IMR-90 (cell line): Measurements from ENCODE around the gene APOL3. TPM values are rescaled to one million over a fixed set of nuclear protein-coding genes. Genes with fewer than 3 reads are reported as not detected.

Source experiments
- ATAC-seq: fragments of 200-7000 bp; cut with Tn5 transposase; 2 replicates; pipeline ENCODE4 v1.9.1; 2020; ENCODE audit warnings: low read depth, mild to moderate bottlenecking, moderate library complexity
- BruUV-seq: library from RNA; stranded (reverse); fragments of 400-500 nt; replicated peaks from 2 replicates; lab custom pipeline; 2021; lab: Mats Ljungman, UMichigan
- CTCF ChIA-PET: fragments of 300-600 bp; formaldehyde crosslinking; extraction: SDS; loops from one replicate; lab custom pipeline; 2021; ENCODE audit warnings: antibody characterized with exemption; lab: Yijun Ruan, JAX
- POLR2A ChIA-PET: fragments of 300-600 bp; sonication (Branson Sonifier 250); formaldehyde crosslinking; loops from one replicate; lab custom pipeline; 2022; ENCODE audit warnings: antibody characterized with exemption; ENCODE audit not compliant: unreplicated experiment; lab: Charles Lee
- DNase-seq: peaks from one replicate; pipeline ENCODE4 v3.0.0; 2013
- H2AFZ ChIP-seq: replicated peaks from 2 replicates; pipeline ENCODE3; 2013; ENCODE audit warnings: low read length, mild to moderate bottlenecking; ENCODE audit not compliant: poor library complexity
- H2AK5ac ChIP-seq: 2 replicates; pipeline ENCODE4 v1.6.1; 2013; ENCODE audit warnings: low read depth, low read length, inconsistent platforms
- H2AK9ac ChIP-seq: replicated peaks from 2 replicates; pipeline ENCODE3; 2013; ENCODE audit warnings: mild to moderate bottlenecking, low read depth, low read length, moderate library complexity; ENCODE audit not compliant: poor library complexity
- H2BK120ac ChIP-seq: 2 replicates; pipeline ENCODE4 v1.6.1; 2013; ENCODE audit warnings: low read depth, low read length, inconsistent platforms
- H2BK15ac ChIP-seq: 3 replicates; pipeline ENCODE4 v1.6.1; 2013; ENCODE audit warnings: low read depth, low read length, inconsistent platforms
- H2BK20ac ChIP-seq: 2 replicates; pipeline ENCODE4 v1.6.1; 2013; ENCODE audit warnings: low read depth, mild to moderate bottlenecking, inconsistent platforms, low read length, moderate library complexity
- H2BK5ac ChIP-seq: 2 replicates; pipeline ENCODE4 v1.6.1; 2013; ENCODE audit warnings: mild to moderate bottlenecking, low read depth, low read length, inconsistent platforms; ENCODE audit not compliant: poor library complexity, severe bottlenecking
- H3K14ac ChIP-seq: replicated peaks from 2 replicates; pipeline ENCODE4 v1.6.1; 2013; ENCODE audit warnings: low read depth, low read length, inconsistent platforms
- H3K18ac ChIP-seq: 2 replicates; pipeline ENCODE4 v1.6.1; 2013; ENCODE audit warnings: low read depth, low read length, control low read depth
- H3K23ac ChIP-seq: 2 replicates; pipeline ENCODE4 v1.6.1; 2013; ENCODE audit warnings: low read depth, low read length, inconsistent platforms
- H3K27ac ChIP-seq: 2 replicates; pipeline ENCODE4 v1.5.1; 2013; ENCODE audit warnings: mild to moderate bottlenecking, control low read depth, low read length; ENCODE audit not compliant: insufficient read depth
- H3K27me3 ChIP-seq: 2 replicates; pipeline ENCODE4 v1.6.1; 2013; ENCODE audit warnings: low read length; ENCODE audit not compliant: control insufficient read depth, insufficient read depth
- H3K36me3 ChIP-seq: 2 replicates; pipeline ENCODE4 v1.6.1; 2013; ENCODE audit warnings: low read length, mixed read lengths; ENCODE audit not compliant: control insufficient read depth, insufficient read depth
- H3K4ac ChIP-seq: 2 replicates; pipeline ENCODE4 v1.6.1; 2013; ENCODE audit warnings: low read depth, low read length, inconsistent platforms
- H3K4me1 ChIP-seq: 2 replicates; pipeline ENCODE4 v1.6.1; 2013; ENCODE audit warnings: low read length, mixed read lengths; ENCODE audit not compliant: control insufficient read depth, insufficient read depth
- H3K4me2 ChIP-seq: 2 replicates; pipeline ENCODE4 v1.6.1; 2013; ENCODE audit warnings: low read depth, mild to moderate bottlenecking, control low read depth, low read length, moderate library complexity
- H3K4me3 ChIP-seq: 2 replicates; pipeline ENCODE4 v1.5.1; 2013; ENCODE audit warnings: low read depth, mild to moderate bottlenecking, control low read depth, low read length, moderate library complexity; ENCODE audit not compliant: insufficient read depth
- H3K56ac ChIP-seq: 2 replicates; pipeline ENCODE4 v1.6.1; 2013; ENCODE audit warnings: low read length, inconsistent platforms; ENCODE audit not compliant: insufficient read depth; ENCODE audit errors: extremely low read depth
- H3K79me1 ChIP-seq, 2 experiments: 2 replicates each; pipeline ENCODE4 v1.6.1; 2013; ENCODE audit warnings: low read length in 2 of 2, inconsistent platforms in 1 of 2, low read depth in 1 of 2
- H3K9ac ChIP-seq: 2 replicates; pipeline ENCODE4 v1.6.1; 2013; ENCODE audit warnings: low read depth, low read length, control low read depth
- H3K9me1 ChIP-seq: 2 replicates; pipeline ENCODE4 v1.6.1; 2013; ENCODE audit warnings: low read length, inconsistent platforms; ENCODE audit not compliant: insufficient read depth
- H3K9me3 ChIP-seq: 2 replicates; pipeline ENCODE4 v1.6.1; 2013; ENCODE audit warnings: low read length; ENCODE audit not compliant: control insufficient read depth, insufficient read depth
- H4K20me1 ChIP-seq: 2 replicates; pipeline ENCODE4 v1.6.1; 2013; ENCODE audit warnings: low read length, inconsistent platforms; ENCODE audit not compliant: insufficient read depth
- H4K5ac ChIP-seq: 2 replicates; pipeline ENCODE4 v1.6.1; 2013; ENCODE audit warnings: mild to moderate bottlenecking, low read depth, low read length, control low read depth
- H4K8ac ChIP-seq, 2 experiments: 2 replicates each; pipeline ENCODE4 v1.6.1; 2013; ENCODE audit warnings: low read depth in 2 of 2, low read length in 2 of 2, control low read depth in 1 of 2, inconsistent platforms in 1 of 2
- H4K91ac ChIP-seq: 2 replicates; pipeline ENCODE4 v1.6.1; 2013; ENCODE audit warnings: low read depth, low read length, inconsistent platforms; ENCODE audit not compliant: insufficient read depth
- BHLHE40 ChIP-seq: fragments of 150-350 bp; IDR thresholded peaks from 2 replicates; pipeline ENCODE4 v1.6.1; 2016; ENCODE audit warnings: mild to moderate bottlenecking, low read depth, low read length
- CHD1 ChIP-seq: IDR thresholded peaks from 2 replicates; pipeline ENCODE4 v1.6.1; 2012; ENCODE audit warnings: low read depth, low read length, improper control_type of control experiment
- ELK1 ChIP-seq: fragments of 150-350 bp; IDR thresholded peaks from 2 replicates; pipeline ENCODE4 v1.6.1; 2016; ENCODE audit warnings: low read depth, mild to moderate bottlenecking, low read length, moderate library complexity, borderline replicate concordance
- FOS ChIP-seq: fragments of 150-350 bp; IDR thresholded peaks from 2 replicates; pipeline ENCODE4 v1.6.1; 2016; ENCODE audit warnings: low read depth, low read length
- MAFK ChIP-seq: IDR thresholded peaks from 2 replicates; pipeline ENCODE4 v1.6.1; 2012; ENCODE audit warnings: low read depth, low read length, improper control_type of control experiment
- MAZ ChIP-seq: IDR thresholded peaks from 2 replicates; pipeline ENCODE4 v1.6.1; 2012; ENCODE audit warnings: low read depth, mild to moderate bottlenecking, low read length, improper control_type of control experiment, moderate library complexity, borderline replicate concordance
- MXI1 ChIP-seq: IDR thresholded peaks from 2 replicates; pipeline ENCODE4 v1.6.1; 2012; ENCODE audit warnings: low read depth, mild to moderate bottlenecking, low read length, moderate library complexity, borderline replicate concordance
- NFE2L2 ChIP-seq: fragments of 150-350 bp; IDR thresholded peaks from 2 replicates; pipeline ENCODE4 v1.6.1; 2016; ENCODE audit warnings: low read depth, mild to moderate bottlenecking, low read length
- POLR2A ChIP-seq: IDR thresholded peaks from 2 replicates; pipeline ENCODE4 v1.6.1; 2012; ENCODE audit warnings: mild to moderate bottlenecking, low read depth, low read length
- RAD21 ChIP-seq: IDR thresholded peaks from 2 replicates; pipeline ENCODE4 v1.6.1; 2012; ENCODE audit warnings: low read length, improper control_type of control experiment
- RCOR1 ChIP-seq: IDR thresholded peaks from 2 replicates; pipeline ENCODE4 v1.6.1; 2012; ENCODE audit warnings: mild to moderate bottlenecking, low read length, improper control_type of control experiment; ENCODE audit not compliant: insufficient replicate concordance
- RFX5 ChIP-seq: IDR thresholded peaks from 2 replicates; pipeline ENCODE4 v1.8.0; 2012; ENCODE audit warnings: low read depth, mild to moderate bottlenecking, low read length, moderate library complexity
- SMC3 ChIP-seq: fragments of 150-350 bp; IDR thresholded peaks from 2 replicates; pipeline ENCODE4 v1.6.1; 2016; ENCODE audit warnings: low read depth, mild to moderate bottlenecking, antibody characterized with exemption, low read length, moderate library complexity
- USF2 ChIP-seq: fragments of 150-350 bp; IDR thresholded peaks from 2 replicates; pipeline ENCODE4 v1.6.1; 2017; ENCODE audit warnings: mild to moderate bottlenecking, antibody characterized with exemption, low read length, low read depth
- WGBS, 2 experiments: methylation state at CpG; one replicate each; pipeline versions ENCODE4 v1.1.5 to v1.1.7; 2013; ENCODE audit warnings: missing lambda C conversion rate in 2 of 2; ENCODE audit not compliant: insufficient read length in 1 of 2; ENCODE audit errors: extremely low coverage in 2 of 2; 5-methylcytosine and 5-hydroxymethylcytosine counted together
- dilution Hi-C: fragments of 300-500 bp; cut with HindIII; formaldehyde crosslinking; loops from one replicate; pipeline ENCODE4 v1.14.3; 2018; ENCODE audit warnings: low sequenced_read_pairs; ENCODE audit not compliant: unreplicated experiment
- in situ Hi-C: fragments of 300-500 bp; cut with MboI; formaldehyde crosslinking; loops from 3 replicates; pipeline ENCODE4 v1.14.3; 2019; ENCODE audit warnings: low sequenced_read_pairs, inconsistent platforms, mixed read lengths
- intact Hi-C: fragments of 100-400 bp; cut with micrococcal nuclease; formaldehyde crosslinking; loops from 2 replicates; pipeline ENCODE4 v1.10.0; 2022
- polyA plus RNA-seq, 3 experiments: library from polyadenylated mRNA; depleted of rRNA; stranded (reverse); fragments of >200 nt; gene quantifications; 2 replicates each; pipeline ENCODE4 v1.2.3, GENCODE V29; 2012; ENCODE audit warnings: low replicate concordance in 1 of 3
- total RNA-seq: library from RNA; depleted of rRNA; stranded (reverse); fragments of >200 nt; gene quantifications from 2 replicates; pipeline ENCODE4 v1.2.3, GENCODE V29; 2012
- TF ChIP-seq, protein P1 (sequence below): conservative IDR thresholded peaks from 2 replicates; pipeline ENCODE4 v1.5.1; 2012; ENCODE audit warnings: mild to moderate bottlenecking, low read depth, low read length, improper control_type of control experiment

Gene APOL3
- total and polyA plus RNA-seq, 2 of the 4 experiments (the other 2 are of a cell fraction): 1.4 to 2.3 TPM

- Histone ChIP-seq H4K20me1 (no peaks in the 10 kb centered on the region), H3K56ac (no peak overlapping the region), H4K8ac (no peak overlapping the region), H4K91ac (no peak overlapping the region), H3K9me3 (no peaks in the 10 kb centered on the region), H3K9ac (no peak overlapping the region), H4K5ac (no peak overlapping the region), H3K4me3 (no peak overlapping the region), H3K4me1 (no peaks in the 10 kb centered on the region), H3K79me1 (no peaks in the 10 kb centered on the region), H3K14ac (no peak overlapping the region), H2AFZ (no peak overlapping the region), H3K27ac (no peak overlapping the region), H3K18ac (no peak overlapping the region), H2BK15ac (no peak overlapping the region), H3K9me1 (no peaks in the 10 kb centered on the region), H2AK9ac (no peak overlapping the region), H3K27me3 (peaks cover 45% of the 10 kb centered on the region), H3K36me3 (no peaks in the 10 kb centered on the region), H2BK120ac (no peak overlapping the region), H2BK20ac (no peak overlapping the region), H3K23ac (no peak overlapping the region), H2BK5ac (no peak overlapping the region), H3K4ac (no peak overlapping the region), H2AK5ac (no peak overlapping the region), H3K4me2 (no peak overlapping the region)
- no TSS peak for BruUV-seq
- dilution Hi-C loops: no loop called here
- DNase-seq: no peak
- ChIA-PET POLR2A (no interaction called here), CTCF (no interaction called here)
- intact Hi-C loops: no loop called here
- no peak for ATAC-seq
- in situ Hi-C loops: no loop called here
- WGBS, 2 experiments: 78% methylated on average over 7 of the region's 10 CpGs; no CpG with 5 or more reads in 1 of the 2 experiments
- no peak for TF ChIP-seq CHD1
- TF ChIP-seq SMC3: no peak
- TF ChIP-seq BHLHE40: no peak
- TF ChIP-seq FOS: no peak
- TF ChIP-seq ELK1: no peak
- no peak for TF ChIP-seq RAD21
- TF ChIP-seq MAZ: no peak
- TF ChIP-seq NFE2L2: no peak
- TF ChIP-seq, protein P1, sequence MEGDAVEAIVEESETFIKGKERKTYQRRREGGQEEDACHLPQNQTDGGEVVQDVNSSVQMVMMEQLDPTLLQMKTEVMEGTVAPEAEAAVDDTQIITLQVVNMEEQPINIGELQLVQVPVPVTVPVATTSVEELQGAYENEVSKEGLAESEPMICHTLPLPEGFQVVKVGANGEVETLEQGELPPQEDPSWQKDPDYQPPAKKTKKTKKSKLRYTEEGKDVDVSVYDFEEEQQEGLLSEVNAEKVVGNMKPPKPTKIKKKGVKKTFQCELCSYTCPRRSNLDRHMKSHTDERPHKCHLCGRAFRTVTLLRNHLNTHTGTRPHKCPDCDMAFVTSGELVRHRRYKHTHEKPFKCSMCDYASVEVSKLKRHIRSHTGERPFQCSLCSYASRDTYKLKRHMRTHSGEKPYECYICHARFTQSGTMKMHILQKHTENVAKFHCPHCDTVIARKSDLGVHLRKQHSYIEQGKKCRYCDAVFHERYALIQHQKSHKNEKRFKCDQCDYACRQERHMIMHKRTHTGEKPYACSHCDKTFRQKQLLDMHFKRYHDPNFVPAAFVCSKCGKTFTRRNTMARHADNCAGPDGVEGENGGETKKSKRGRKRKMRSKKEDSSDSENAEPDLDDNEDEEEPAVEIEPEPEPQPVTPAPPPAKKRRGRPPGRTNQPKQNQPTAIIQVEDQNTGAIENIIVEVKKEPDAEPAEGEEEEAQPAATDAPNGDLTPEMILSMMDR: no peak
- no peak for TF ChIP-seq RFX5
- no peak for TF ChIP-seq MXI1
- no peak for TF ChIP-seq MAFK
- TF ChIP-seq POLR2A: no peak
- no peak for TF ChIP-seq USF2
- no peak for TF ChIP-seq RCOR1
Observed at GRCh38 chr22:36166518-36167220, 6.1 kb upstream of the APOL3 start.
